Vagina (tissue), 2 donors: Measurements from ENCODE around the gene MUC6. TPM values are rescaled to one million over a fixed set of nuclear protein-coding genes. Genes with fewer than 3 reads are reported as not detected.

Source experiments
- DNase-seq, 2 donors: peaks; one replicate each; pipeline ENCODE4 v3.0.0-alpha.2; 2017; ENCODE audit errors: extremely low spot score in 2 of 2
- H3K27ac ChIP-seq: fragments of 200-600 bp; sonication (generic); one replicate; pipeline ENCODE4 v1.5.1; 2019
- H3K27me3 ChIP-seq: fragments of 200-600 bp; sonication (generic); one replicate; pipeline ENCODE4 v1.5.1; 2019
- H3K36me3 ChIP-seq, 2 donors: fragments of 200-600 bp; sonication (generic); one replicate each; pipeline ENCODE4 v1.5.1; 2017 to 2019
- H3K4me1 ChIP-seq: fragments of 200-600 bp; sonication (generic); one replicate; pipeline ENCODE4 v1.5.1; 2019
- H3K4me3 ChIP-seq, 2 donors: fragments of 200-600 bp; sonication (generic); 1 replicate in 1 of 2; 2 replicates in 1 of 2; pipeline ENCODE4 v1.5.1; 2016 to 2019
- H3K9me3 ChIP-seq: fragments of 200-600 bp; sonication (generic); one replicate; pipeline ENCODE4 v1.5.1; 2019
- POLR2A ChIP-seq, 2 donors: fragments of 450-650 bp; IDR thresholded peaks; one replicate each; pipeline ENCODE4 v1.6.1; 2017; ENCODE audit warnings: antibody characterized with exemption in 2 of 2, mild to moderate bottlenecking in 2 of 2, moderate library complexity in 2 of 2
- POLR2AphosphoS5 ChIP-seq, 2 donors: sonication (generic); formaldehyde crosslinking; IDR thresholded peaks; one replicate each; pipeline ENCODE4 v1.9.0; 2017; ENCODE audit warnings: antibody characterized with exemption in 2 of 2, mild to moderate bottlenecking in 2 of 2, low read depth in 1 of 2; ENCODE audit not compliant: insufficient read depth in 1 of 2
- intact Hi-C: fragments of 100-400 bp; cut with DNase I; formaldehyde crosslinking; loops from one replicate; pipeline ENCODE4 v1.15.1; 2023
- total RNA-seq: library from RNA; depleted of rRNA; stranded (reverse); fragments of >200 nt; gene quantifications from one replicate; pipeline ENCODE4 v1.2.3, GENCODE V29; 2016
- TF ChIP-seq, protein P1 (sequence below), 3 experiments: fragments of 450-650 bp in 2 of 3; fragments of 200-600 bp in 1 of 3; sonication (generic) in 1 of 3; IDR thresholded peaks; one replicate each; pipeline ENCODE4 v1.5.1; 2017 to 2019; ENCODE audit warnings: antibody characterized with exemption in 3 of 3, mild to moderate bottlenecking in 2 of 3, moderate library complexity in 2 of 3

The MUC6 gene
- total RNA-seq, 1 donor from 2014 or later: not detected

- Histone ChIP-seq H3K4me3 (no peak overlapping the region), H3K36me3 (no peaks in the 10 kb centered on the region), H3K27ac (no peak overlapping the region), H3K4me1 (no peaks in the 10 kb centered on the region), H3K27me3 (no peaks in the 10 kb centered on the region), H3K9me3 (no peaks in the 10 kb centered on the region)
- DNase-seq: no peak
- TF ChIP-seq POLR2A (IDR thresholded peaks at IDR 0.05): no peak
- TF ChIP-seq POLR2AphosphoS5 (IDR thresholded peaks at IDR 0.05; ENCODE audit: insufficient read depth in 1 of 2, low read depth in 1 of 2): no peak
- TF ChIP-seq, protein P1, sequence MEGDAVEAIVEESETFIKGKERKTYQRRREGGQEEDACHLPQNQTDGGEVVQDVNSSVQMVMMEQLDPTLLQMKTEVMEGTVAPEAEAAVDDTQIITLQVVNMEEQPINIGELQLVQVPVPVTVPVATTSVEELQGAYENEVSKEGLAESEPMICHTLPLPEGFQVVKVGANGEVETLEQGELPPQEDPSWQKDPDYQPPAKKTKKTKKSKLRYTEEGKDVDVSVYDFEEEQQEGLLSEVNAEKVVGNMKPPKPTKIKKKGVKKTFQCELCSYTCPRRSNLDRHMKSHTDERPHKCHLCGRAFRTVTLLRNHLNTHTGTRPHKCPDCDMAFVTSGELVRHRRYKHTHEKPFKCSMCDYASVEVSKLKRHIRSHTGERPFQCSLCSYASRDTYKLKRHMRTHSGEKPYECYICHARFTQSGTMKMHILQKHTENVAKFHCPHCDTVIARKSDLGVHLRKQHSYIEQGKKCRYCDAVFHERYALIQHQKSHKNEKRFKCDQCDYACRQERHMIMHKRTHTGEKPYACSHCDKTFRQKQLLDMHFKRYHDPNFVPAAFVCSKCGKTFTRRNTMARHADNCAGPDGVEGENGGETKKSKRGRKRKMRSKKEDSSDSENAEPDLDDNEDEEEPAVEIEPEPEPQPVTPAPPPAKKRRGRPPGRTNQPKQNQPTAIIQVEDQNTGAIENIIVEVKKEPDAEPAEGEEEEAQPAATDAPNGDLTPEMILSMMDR (IDR thresholded peaks at IDR 0.05): no peak
- intact Hi-C loops: no loop called here
Observed at GRCh38 chr11:1030086-1030485, 6.4 kb downstream of the MUC6 start.

DNA sequence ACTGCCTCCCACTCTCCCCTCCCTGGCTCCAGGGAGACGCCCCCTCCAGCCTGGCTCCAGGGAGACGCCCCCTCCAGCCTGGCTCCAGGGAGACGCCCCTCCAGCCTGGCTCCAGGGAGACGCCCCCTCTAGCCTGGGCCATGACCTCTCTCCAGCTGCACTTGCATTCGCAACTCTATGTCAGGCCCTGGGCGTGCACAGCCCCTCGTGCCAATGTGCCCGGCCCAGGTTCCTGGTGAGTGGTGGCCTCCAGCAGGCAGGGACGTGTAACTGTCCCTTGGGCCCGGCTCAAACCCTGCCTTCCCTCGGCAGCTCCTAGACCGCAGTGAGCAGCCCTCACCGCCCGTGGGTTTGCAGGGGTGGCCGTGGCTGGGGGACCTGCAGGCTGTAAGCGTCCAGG is 6.9 kb downstream of the MUC6 start:
- Histone ChIP-seq H3K4me1 (no peaks in the 10 kb centered on the region), H3K36me3 (no peaks in the 10 kb centered on the region), H3K27me3 (no peaks in the 10 kb centered on the region), H3K9me3 (no peaks in the 10 kb centered on the region), H3K27ac (no peak overlapping the region), H3K4me3 (no peak overlapping the region)
- TF ChIP-seq, protein P1 (IDR thresholded peaks at IDR 0.05): no peak
- no peak for TF ChIP-seq POLR2A (IDR thresholded peaks at IDR 0.05)
- no peak for TF ChIP-seq POLR2AphosphoS5 (IDR thresholded peaks at IDR 0.05; ENCODE audit: insufficient read depth in 1 of 2, low read depth in 1 of 2)
- intact Hi-C loops: no loop called here
- no peak for DNase-seq

- H3K36me3 ChIP-seq: no peaks in the 10 kb centered on the region
- intact Hi-C loops: no loop called here
- H3K27ac ChIP-seq: no peak overlapping the region
- no peak for DNase-seq
- H3K27me3 ChIP-seq: no peaks in the 10 kb centered on the region
- no peak overlapping the region for H3K4me3 ChIP-seq
- TF ChIP-seq, protein P1 (IDR thresholded peaks at IDR 0.05): no peak
- TF ChIP-seq POLR2A (IDR thresholded peaks at IDR 0.05) (no peak), POLR2AphosphoS5 (IDR thresholded peaks at IDR 0.05; ENCODE audit: insufficient read depth in 1 of 2, low read depth in 1 of 2) (no peak)
- H3K9me3 ChIP-seq: no peaks in the 10 kb centered on the region
- H3K4me1 ChIP-seq: no peaks in the 10 kb centered on the region
Observed at GRCh38 chr11:1029051-1029450, 7.5 kb downstream of the MUC6 start.

DNA sequence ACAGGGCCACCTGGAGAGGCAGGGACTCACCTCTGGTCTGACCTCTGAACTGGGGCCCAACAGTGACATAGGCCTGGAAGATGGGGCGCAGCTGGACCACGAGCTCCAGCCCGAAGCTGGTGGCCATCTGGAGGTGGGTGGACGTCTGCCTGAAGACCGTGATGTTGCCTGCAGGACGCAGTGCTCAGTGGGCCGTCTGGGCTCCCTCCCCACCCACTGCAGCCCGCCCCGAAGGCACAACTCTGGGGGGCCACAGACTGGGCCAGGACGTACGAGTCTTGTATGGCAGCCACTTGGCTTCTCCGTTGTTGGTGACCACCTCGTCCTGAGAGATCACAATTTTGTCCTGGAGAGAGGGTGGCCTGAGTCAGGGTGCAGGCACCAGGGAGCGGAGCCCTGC is 7.9 kb downstream of the MUC6 start:
- intact Hi-C loops: no loop called here
- Histone ChIP-seq H3K4me1 (no peaks in the 10 kb centered on the region), H3K9me3 (no peaks in the 10 kb centered on the region), H3K36me3 (no peaks in the 10 kb centered on the region), H3K27ac (no peak overlapping the region), H3K27me3 (no peaks in the 10 kb centered on the region), H3K4me3 (no peak overlapping the region)
- TF ChIP-seq, protein P1 (IDR thresholded peaks at IDR 0.05): no peak
- TF ChIP-seq POLR2AphosphoS5 (IDR thresholded peaks at IDR 0.05; ENCODE audit: insufficient read depth in 1 of 2, low read depth in 1 of 2) (no peak), POLR2A (IDR thresholded peaks at IDR 0.05) (no peak)
- no peak for DNase-seq

DNA sequence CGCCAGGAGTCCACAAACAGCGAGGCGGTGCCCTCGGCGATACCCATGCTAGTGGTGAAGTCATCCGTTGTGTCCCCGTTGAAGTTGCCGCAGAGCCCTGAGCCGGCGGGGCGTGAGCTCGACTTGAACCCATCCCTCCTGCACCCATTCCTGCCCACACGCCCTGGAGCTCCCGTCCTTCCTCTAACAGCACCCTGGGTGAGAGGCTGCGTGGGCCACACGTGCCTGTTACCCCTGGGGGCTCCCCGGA is 8.3 kb downstream of the MUC6 start:
- no peaks in the 10 kb centered on the region for H3K27me3 ChIP-seq
- no peak for TF ChIP-seq POLR2A (IDR thresholded peaks at IDR 0.05)
- TF ChIP-seq POLR2AphosphoS5 (IDR thresholded peaks at IDR 0.05; ENCODE audit: insufficient read depth in 1 of 2, low read depth in 1 of 2): no peak
- TF ChIP-seq, protein P1 (IDR thresholded peaks at IDR 0.05): no peak
- H3K36me3 ChIP-seq: no peaks in the 10 kb centered on the region
- intact Hi-C loops: no loop called here
- H3K4me1 ChIP-seq: no peaks in the 10 kb centered on the region
- no peak overlapping the region for H3K27ac ChIP-seq
- no peak for DNase-seq
- no peaks in the 10 kb centered on the region for H3K9me3 ChIP-seq
- H3K4me3 ChIP-seq: no peak overlapping the region
